Uterus (tissue), 2 donors: ENCODE data around the gene NT5DC2.

ENCODE experiments used
- CTCF ChIP-seq, 4 experiments: fragments of 200-600 bp in 2 of 4; fragments of 450-650 bp in 2 of 4; sonication (generic) in 2 of 4; IDR thresholded peaks; one replicate each; pipeline ENCODE4 v1.5.1; 2016 to 2019; ENCODE audit warnings: antibody characterized with exemption in 4 of 4, mild to moderate bottlenecking in 2 of 4, moderate library complexity in 1 of 4
- POLR2A ChIP-seq, 2 donors: fragments of 450-650 bp; IDR thresholded peaks; one replicate each; pipeline ENCODE4 v1.6.1; 2016; ENCODE audit warnings: antibody characterized with exemption in 2 of 2, mild to moderate bottlenecking in 1 of 2, moderate library complexity in 1 of 2

- TF ChIP-seq CTCF (IDR thresholded peaks at IDR 0.05) (no peak), POLR2A (IDR thresholded peaks at IDR 0.05) (no peak)
These were observed 20.5 kb upstream of the NT5DC2 start for GRCh38 chr3:52554026-52554755.
